GM18508 (cell line): ENCODE results near the gene MAGEB1.

Experiments
- ATAC-seq: cut with Tn5 transposase; IDR thresholded peaks from one replicate; pipeline ENCODE4 v1.9.1; 2021; ENCODE audit warnings: moderate number of reproducible peaks; ENCODE audit not compliant: insufficient read depth, unreplicated experiment

The MAGEB1 gene, protein sequence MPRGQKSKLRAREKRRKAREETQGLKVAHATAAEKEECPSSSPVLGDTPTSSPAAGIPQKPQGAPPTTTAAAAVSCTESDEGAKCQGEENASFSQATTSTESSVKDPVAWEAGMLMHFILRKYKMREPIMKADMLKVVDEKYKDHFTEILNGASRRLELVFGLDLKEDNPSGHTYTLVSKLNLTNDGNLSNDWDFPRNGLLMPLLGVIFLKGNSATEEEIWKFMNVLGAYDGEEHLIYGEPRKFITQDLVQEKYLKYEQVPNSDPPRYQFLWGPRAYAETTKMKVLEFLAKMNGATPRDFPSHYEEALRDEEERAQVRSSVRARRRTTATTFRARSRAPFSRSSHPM

GRCh38 chrX:30246769-30247489, at the start of gene MAGEB1:
Gene MAGEB1, plus strand, starts transcription at chrX:30247146. Its CDS starts 3,348 bp downstream, at chrX:30250494.
- ATAC-seq, result no peak

DNA sequence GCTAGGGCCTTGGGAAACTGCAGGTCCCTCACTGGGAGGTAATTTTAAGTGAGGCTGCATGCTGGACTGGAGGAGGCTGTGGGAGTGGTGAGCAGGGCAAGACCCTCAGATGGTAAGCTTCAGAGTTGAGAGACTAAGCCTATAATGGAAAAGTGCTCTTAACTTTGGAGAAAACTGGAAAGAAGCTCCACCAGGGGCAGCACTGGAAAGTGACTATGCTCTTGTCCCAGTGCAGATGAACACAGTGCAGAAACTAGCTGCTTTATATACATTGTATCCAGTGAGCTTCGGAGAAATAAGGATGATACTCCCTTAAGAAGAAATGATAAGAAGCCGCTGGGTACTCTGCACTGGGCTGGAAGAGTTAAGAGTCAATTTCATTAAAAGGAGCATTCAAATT, 34.8 kb upstream of the MAGEB1 start:
- no peak for ATAC-seq

DNA sequence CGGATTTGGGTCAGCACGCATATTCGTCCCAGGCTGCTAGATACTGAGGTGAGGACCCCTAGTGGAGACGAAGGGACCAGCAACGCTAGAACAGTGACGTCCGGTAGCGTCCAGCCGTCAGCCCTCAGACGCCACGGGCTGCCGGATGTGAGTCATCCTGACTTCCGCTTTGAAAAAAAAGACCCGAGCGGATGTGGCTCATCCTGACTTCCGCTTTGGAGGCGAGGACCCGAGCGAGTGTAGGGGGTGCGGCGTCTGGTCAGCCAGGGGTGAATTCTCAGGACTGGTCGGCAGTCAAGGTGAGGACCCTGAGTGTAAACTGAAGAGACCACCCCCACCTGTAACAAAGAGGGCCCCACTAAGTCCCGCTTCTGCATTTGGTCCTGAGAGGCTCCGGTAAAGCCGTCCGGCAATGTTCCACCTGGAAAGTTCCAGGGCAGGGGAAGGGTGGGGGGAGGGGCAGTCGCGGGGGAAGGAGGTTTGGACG, 31.5 kb upstream of the MAGEB1 start, which contains the start of gene MAGEB2:
Gene MAGEB2 (plus strand): TSS at position 207 of the 487 bp plus-strand sequence. CDS start 3,018 bp downstream, outside the sequence.
- no peak for ATAC-seq

DNA sequence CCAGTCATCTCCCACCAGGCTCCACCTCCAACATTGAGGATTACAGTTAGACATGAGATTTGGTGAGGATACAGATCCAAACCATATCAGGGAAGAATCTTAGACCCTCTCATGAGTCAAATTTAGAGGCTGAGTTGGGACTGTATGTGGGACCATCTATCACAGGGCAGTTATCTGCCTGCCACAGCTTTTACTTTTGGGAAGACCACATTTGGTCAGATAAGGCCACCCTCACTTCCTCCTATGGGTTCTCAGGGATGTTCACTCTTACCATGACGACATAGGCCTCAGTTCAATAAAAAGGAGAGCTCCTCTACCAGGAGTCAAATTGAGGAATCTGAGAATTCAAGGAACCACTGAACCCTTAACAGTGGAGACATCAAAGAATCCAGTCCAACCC, 29.5 kb upstream of the MAGEB1 start:
- ATAC-seq, result no peak

DNA sequence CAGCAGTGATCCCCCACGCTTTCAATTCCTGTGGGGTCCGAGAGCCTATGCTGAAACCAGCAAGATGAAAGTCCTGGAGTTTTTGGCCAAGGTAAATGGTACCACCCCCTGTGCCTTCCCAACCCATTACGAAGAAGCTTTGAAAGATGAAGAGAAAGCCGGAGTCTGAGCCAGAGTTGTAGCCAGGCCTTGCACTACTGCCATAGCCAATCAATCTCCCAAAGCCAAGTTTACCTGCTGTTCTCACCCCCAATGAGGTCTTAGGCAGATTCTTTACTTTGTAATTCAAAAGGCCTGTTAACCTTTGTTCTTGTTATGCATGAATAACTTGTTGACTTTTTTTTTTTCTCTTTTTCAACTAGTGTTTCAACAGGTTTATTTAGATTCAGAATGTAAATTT, 27.6 kb upstream of the MAGEB1 start:
- ATAC-seq, result no peak

DNA sequence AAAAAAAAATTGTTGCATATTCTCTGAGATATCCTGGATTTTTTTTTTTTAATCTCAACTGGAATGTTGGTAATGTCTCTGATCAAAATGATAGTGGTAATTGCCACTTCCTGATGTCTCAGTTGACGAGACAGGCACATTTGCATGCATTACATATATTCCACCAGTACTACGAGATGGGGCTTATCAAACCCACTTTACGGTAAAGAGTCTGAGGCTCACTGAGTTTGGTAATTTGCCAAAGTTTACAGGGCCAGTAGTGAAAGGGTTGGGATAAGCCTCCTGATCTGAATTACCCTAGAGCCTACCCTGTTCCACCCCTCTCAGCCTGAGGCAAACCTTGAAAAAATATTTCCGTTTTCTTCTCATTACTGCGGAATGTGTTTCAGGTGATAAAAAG, 26.3 kb upstream of the MAGEB1 start:
- no peak for ATAC-seq

DNA sequence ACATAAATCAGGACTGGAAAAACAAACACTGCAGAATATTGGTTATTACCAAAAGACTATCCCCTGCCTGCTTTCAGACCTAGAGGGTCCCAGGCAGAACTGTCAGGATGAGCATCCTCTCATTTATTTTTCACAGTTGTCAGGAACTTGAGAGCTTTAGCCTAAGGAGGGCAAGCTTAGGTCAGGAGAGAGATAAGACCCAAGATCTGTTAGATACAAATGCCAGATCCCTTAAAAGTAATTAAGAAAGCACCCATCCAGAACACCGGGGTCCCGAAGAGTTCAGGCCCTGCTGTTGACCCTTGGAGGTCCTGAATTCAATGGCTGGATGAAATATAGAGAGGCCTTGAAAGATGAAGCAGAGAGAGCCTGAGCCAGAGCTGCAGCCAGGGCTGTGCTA, 22.4 kb upstream of the MAGEB1 start:
- ATAC-seq, result no peak

- ATAC-seq, result no peak
Observed at GRCh38 chrX:30228526-30228925, 18.4 kb upstream of the MAGEB1 start.

GRCh38 chrX:30230395-30230794, 16.6 kb upstream of the MAGEB1 start, which contains the start of gene MAGEB3:
Gene MAGEB3, plus strand, starts transcription at chrX:30230657. Its CDS starts 5,268 bp downstream, at chrX:30235925.
- ATAC-seq, result no peak

DNA sequence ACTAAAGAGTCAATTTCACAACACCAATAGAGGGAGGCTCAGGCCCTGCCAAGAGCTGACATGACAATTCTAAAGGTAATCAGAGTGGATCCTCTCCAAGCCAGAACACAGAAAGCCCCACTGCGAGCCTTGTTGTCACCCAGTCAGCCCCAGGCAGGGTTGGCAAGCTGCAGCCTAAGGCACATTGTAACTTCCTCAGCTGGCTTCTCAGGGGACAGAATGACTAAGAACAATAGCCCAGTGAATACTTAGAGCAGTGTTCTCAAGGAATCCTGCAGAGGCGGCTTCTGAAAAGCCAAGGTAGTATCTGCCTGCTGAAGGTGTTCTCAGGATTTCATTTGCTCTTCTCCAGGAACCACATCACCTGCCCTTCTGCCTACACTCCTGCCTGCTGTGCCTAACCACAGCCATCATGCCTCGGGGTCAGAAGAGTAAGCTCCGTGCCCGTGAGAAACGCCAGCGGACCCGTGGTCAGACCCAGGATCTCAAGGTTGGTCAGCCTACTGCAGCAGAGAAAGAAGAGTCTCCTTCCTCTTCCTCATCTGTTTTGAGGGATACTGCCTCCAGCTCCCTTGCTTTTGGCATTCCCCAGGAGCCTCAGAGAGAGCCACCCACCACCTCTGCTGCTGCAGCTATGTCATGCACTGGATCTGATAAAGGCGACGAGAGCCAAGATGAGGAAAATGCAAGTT, 5.1 kb upstream of the MAGEB1 start, which contains the start of gene MAGEB4:
Gene MAGEB4 (plus strand): TSS at position 277 of the 692 bp plus-strand sequence. CDS start 136 bp downstream, at position 413.
- ATAC-seq, result no peak

GRCh38 chrX:30248854-30249253, 1.9 kb downstream of the MAGEB1 start:
- no peak for ATAC-seq

- no peak for ATAC-seq
Observed at GRCh38 chrX:30253257-30253656, 6.3 kb downstream of the MAGEB1 start.

DNA sequence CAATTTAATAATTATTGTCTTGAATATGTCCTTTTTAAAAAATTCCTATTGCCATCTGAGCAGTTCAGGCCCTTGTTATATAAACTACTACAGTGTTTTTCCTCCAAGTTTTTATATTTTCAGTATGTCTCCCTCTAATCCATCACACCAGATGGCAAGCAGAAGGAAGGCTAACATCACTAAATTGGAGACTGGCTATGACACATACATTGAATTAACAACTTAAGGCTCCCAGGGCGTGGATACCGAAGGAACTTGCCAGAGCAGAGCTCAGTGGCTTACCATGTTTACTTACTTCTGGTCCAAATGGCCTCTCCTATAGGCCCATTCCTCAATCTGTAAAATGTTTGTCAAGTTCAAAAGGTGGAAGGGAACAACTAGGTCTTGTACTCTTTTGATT, 13.0 kb downstream of the MAGEB1 start:
- ATAC-seq, result no peak

DNA sequence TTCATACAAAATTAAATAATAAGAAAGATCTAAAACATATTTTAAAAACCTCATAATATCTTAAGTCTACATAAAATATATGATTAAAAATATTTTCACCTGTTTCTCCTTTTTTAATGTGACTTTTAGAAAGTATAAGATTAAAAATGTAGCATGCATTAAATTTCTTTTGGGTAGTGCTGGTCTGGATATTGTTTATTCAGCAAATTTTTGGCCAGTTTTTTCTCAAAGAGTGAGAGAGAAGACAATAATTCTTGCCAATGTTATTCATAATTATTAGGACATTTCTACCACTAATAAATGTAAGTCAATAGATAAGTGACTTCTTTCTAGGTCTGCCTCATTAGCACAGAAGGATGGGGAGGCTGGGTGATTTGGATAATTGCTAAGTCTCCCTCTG, 14.1 kb downstream of the MAGEB1 start:
- ATAC-seq, result no peak

DNA sequence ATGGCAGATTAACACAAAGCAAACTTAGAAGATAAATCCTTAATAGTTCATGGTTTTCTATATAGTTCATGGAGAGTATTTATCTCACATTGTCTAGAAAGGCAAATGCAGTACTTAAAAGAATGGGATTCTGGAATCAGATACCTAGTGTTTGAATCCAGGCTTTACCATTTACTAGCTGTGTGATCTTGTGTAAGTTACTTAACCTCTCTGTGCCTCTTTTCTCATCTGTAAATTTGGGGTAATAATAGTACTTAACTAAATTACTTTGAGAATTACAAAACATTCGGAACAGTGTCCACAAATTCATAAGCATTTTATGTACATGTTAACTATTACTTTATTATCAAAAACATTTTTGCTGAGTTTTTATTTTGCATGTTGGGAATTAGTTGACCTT, 15.8 kb downstream of the MAGEB1 start:
- ATAC-seq, result no peak

DNA sequence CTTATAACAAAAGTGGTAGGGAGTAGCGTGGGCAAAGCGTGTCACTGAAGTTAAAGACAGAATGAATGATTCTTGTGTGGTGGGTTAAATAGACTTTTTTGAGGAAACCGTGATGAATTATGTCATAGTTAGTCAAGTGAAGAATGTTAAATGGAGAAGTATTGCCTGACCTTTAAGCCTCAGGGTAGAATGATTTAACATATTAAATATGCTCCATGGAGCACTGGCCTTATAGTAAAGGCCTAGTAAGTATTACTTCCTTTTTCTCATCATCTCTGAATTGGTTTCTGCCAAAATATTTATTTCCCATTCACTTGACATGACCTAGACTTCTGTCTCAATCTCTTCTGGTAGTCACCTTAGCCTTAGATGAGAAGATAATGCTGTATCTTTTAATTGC, 23.7 kb downstream of the MAGEB1 start:
- ATAC-seq, result no peak

GRCh38 chrX:30275498-30275897, 28.6 kb downstream of the MAGEB1 start:
- ATAC-seq, result no peak

GRCh38 chrX:30278365-30278764, 31.4 kb downstream of the MAGEB1 start:
- ATAC-seq, result no peak

GRCh38 chrX:30280428-30280827, 33.5 kb downstream of the MAGEB1 start:
- ATAC-seq, result no peak

- no peak for ATAC-seq
Observed at GRCh38 chrX:30282527-30282926, 35.6 kb downstream of the MAGEB1 start.
